Activated gamma-delta T cell (primary cell): ENCODE measurements around the gene AFAP1L1.
A peak's percentile ranks its signal among the peaks of the same experiment; 100 is the strongest.

Experiments
- DNase-seq: peaks from one replicate; lab custom pipeline; 2025; lab: John Stamatoyannopoulos, UW

AFAP1L1 gene

GRCh38 chr5:149348518-149348917 lies 76.9 kb downstream of the AFAP1L1 start:
- DNase-seq = no peak

GRCh38 chr5:149349382-149349781 lies 77.7 kb downstream of the AFAP1L1 start:
- no peak for DNase-seq

DNA sequence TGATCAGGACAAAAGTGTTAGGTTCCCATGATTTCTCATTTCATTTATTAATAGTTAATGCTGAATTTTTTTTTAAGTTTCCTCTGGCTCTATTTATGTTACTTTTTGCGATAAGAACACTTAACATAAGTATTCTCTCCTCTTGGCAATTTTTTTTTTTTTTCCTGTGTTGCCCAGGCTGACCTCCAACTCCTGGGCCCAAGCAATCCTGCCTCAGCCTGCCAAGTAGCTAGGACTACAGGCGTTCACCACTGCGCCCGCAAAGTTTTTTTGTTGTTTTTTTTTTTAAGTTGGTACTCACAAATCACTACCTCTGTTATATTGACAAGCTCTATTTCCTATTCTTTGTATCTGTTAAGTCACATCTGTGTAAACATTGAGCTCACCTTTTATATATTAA lies 80.5 kb downstream of the AFAP1L1 start:
- no peak for DNase-seq

GRCh38 chr5:149353911-149354310 lies 82.3 kb downstream of the AFAP1L1 start:
- DNase-seq = no peak

GRCh38 chr5:149355688-149356087 lies 84.0 kb downstream of the AFAP1L1 start:
- no peak for DNase-seq

DNA sequence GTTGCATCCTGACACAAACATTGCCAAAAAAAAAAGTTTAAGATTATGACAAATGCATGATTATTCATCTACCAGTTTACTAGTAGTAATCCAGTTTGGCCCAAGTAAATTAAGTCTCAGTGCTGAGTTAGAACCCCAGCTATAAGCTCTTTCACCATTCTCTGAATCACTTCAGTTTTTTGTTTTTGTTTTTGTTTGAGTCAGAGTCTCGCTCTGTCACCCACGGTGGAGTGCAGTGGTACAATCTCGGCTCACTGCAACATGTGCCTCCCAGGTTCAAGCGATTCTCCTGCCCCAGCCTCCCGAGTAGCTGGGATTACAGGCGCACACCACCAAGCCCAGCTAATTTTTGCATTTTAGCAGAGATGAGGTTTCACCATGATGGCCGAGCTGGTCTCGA lies 84.7 kb downstream of the AFAP1L1 start:
- no peak for DNase-seq

DNA sequence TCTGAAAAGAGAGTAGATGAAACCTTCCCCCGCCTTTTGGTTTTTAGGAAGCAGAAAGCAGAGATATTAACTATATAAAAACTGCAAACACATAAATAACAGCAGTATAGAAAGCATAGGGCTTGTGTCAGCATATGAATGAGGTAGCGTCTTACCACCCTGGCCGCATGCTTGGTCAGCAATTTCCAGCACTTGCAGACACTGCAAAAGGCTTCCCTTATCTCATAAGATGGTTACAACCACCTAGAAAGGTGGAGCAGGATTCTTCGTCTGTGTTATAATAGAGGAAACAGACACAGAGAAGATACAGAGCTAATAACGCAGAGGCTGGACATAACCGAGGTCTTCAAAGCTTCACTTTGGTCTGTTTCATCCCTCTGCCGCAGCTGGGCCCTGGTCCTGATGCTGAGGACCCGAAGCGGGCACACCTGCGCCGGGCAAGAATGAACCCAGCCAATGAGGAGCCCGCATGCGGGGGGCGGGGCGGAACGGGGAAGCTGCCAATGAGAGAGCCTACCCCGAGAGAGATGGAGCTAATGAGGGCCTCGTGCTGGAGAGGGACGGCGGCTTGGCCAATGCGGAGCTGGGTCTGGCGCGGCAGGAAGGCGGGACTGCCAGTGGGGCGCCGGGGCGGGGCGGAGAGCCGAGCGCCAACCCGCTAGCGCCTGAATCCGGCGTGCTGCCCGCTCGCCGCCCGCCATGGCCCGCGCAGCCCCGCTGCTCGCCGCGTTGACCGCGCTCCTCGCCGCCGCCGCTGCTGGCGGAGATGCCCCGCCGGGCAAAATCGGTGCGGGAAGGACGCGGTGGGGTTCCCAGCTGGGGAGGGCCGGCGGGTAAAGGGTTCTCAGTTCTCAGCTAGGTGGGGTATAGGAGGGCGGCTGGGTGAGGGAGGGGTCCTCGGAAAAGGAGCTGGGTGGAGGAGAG lies 86.0 kb downstream of the AFAP1L1 start, which contains the start of gene PCYOX1L:
PCYOX1L (plus strand) TSS at position 677 of the 924 bp plus-strand sequence; CDS start at position 700, 23 bp downstream.
- DNase-seq = peak; percentile 92

- no peak for DNase-seq
Observed at GRCh38 chr5:149358294-149358651, 86.6 kb downstream of the AFAP1L1 start.

DNA sequence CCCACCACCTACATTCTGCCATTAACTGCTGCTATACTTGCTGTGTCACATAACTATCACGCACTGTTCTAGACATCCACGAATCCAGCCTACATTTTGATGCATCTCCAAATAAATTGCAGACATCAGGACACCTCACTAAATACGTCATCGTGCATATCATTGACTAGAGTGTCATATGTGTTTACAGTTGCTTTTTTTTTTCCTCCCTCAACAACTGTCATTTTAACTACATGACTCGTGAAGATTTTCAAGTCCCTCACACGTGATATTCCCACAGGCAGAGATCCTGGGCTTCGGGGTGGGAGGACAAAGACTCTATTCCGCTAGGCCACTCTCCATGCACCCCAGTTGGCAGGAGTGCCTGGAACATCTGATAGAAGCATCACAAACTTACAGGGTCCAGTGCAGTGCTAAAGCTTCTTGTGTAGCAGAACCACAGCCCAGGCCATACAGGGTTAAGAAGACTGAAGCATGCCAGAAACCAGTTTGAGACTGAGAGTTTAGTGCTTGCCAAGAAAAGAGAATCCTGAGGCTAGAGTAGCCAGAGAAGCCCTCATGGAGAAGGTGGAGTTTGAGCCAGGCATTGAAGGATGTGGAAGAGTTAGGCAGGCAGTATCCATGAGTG lies 87.3 kb downstream of the AFAP1L1 start:
- no peak for DNase-seq

GRCh38 chr5:149360272-149360671 lies 88.6 kb downstream of the AFAP1L1 start:
- DNase-seq = no peak

DNA sequence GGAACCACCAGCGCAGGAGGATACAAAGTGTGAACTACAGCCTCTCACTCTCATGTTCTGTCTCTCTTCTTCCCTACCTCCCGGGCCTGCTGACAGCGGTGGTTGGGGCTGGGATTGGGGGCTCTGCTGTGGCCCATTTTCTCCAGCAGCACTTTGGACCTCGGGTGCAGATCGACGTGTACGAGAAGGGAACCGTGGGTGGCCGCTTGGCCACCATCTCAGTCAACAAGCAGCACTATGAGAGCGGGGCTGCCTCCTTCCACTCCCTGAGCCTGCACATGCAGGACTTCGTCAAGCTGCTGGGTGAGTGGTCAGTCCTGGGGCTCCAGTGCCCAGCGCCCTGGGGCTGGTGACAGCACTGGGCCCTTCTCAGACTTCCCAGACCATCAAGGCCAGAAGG lies 90.9 kb downstream of the AFAP1L1 start:
- no peak for DNase-seq

GRCh38 chr5:149363358-149363757 lies 91.7 kb downstream of the AFAP1L1 start:
- no peak for DNase-seq

- no peak for DNase-seq
Observed at GRCh38 chr5:149363936-149364335, 92.3 kb downstream of the AFAP1L1 start.

DNA sequence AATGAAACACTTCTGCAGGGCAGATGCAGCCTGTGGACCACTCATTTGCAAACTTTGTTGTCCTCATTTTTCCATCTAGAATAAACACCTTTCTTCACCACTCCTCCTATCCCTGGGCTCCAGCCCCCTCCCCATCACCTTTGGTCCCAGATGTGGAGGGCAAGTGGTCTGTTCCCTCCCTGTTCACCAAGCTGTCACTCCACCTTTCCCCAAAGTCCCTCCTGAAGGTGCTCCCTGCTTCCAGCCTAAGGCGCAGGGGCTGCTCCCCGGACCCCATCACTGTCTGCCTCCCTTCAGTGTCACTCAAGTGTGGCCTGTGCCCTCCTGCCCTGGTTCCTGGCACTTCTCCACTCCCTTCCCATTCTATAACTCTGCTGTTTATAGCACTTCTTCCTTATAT lies 93.1 kb downstream of the AFAP1L1 start:
- DNase-seq = no peak

DNA sequence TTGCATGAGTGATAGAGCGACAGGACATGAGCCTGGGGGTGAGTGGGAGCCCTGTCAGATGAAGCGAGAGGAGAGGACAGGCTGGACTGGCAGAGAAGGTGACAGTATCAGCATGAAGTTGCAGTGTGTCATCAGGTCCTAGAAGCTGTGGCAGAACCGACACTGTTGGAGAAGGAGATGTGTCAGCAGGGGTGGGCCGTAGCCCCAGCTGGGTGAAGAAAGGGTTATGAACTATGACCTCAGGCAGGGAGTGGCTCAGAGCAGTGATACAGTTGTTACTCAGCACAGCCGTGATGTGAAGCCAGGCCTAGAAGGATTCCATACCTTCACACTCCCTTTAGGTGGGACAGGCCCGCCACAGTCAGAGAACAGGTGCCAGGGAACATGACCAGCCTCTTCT lies 93.8 kb downstream of the AFAP1L1 start:
- no peak for DNase-seq

DNA sequence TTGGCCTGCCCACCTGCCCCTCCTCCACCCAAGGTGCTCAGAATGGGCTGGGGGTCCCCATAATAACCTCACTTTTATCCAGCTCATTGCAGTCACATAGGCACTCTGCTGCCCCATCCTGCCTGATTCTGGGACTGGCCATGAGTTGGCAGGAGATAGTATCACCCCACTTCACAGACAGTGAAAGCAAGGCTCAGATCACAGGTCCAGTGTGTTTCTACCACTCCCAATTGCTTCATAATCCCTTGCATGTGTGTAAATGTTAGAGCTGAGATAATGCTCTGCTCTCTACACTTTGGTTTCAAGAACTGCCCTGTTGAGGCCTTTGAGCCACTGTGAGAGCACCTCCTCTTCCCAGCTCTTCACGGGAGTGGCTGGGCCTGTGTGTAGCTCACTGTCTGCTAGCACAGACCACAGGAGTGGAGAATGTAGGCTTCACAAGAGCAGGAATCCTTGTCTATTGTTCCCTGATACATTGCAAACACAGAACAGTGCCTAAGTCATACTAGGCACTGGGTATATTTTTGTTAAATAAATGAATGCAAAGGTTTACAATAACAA lies 94.6 kb downstream of the AFAP1L1 start:
- DNase-seq = no peak

- DNase-seq = no peak
Observed at GRCh38 chr5:149367249-149367971, 95.8 kb downstream of the AFAP1L1 start.

GRCh38 chr5:149367972-149368645 lies 96.5 kb downstream of the AFAP1L1 start:
- no peak for DNase-seq

- no peak for DNase-seq
Observed at GRCh38 chr5:149370878-149371277, 99.2 kb downstream of the AFAP1L1 start.

DNA sequence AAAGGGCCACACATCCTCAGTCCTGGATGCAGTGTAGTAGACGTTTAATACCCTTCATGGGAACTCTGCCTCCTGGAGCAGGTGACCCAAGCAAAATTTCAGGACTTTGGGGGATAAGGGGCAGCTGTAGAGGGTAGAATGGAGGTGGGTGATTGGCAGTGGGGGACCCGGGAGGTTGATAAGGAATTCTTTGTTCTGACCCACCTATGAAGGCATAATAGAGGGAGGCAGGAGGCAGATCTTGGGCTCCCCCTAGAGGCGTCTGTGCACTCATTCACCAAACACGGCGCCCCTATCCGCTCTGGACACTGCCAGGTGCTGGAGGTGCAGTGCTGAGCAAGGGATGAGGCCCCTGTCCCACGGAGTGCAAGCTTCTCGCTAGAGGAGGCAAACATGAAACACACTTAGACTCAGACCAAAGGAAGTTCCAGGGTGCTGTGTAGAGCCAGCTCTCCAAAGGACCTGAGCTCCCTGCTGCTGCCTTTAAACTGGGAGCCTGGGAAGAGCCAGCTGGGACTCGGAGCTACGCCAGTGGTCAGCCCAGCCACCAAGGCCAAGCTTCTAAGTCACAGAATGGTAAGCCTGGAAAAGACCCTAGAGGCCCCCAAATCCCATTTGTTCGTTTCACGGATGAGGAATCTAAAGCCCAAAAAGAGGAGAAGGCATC lies 99.8 kb downstream of the AFAP1L1 start:
- no peak for DNase-seq
